HEK293 (cell line): ENCODE results near the gene TMC2.
A peak's percentile ranks its signal among the peaks of the same experiment; 100 is the strongest.
"Not testable (repeated sequence)": the region's sequence is repeated elsewhere in the genome, so short reads cannot be mapped to it uniquely, and the experiment has no call there.

Experiments used
- CTCF ChIA-PET: fragments of 350-600 bp; formaldehyde crosslinking; extraction: SDS; loops from one replicate; lab custom pipeline; 2021; ENCODE audit warnings: antibody characterized with exemption; lab: Yijun Ruan, JAX
- POLR2A ChIA-PET: fragments of 300-600 bp; formaldehyde crosslinking; extraction: SDS; loops from one replicate; lab custom pipeline; 2020; ENCODE audit warnings: antibody characterized with exemption, inconsistent platforms; lab: Yijun Ruan, JAX
- H3K27ac ChIP-seq: fragments of 200-500 bp; sonication (Bioruptor generic); 2 replicates; pipeline ENCODE4 v1.5.1; 2014; ENCODE audit warnings: low read depth, low read length, control low read depth, inconsistent platforms; ENCODE audit errors: extremely low read depth
- H3K36me3 ChIP-seq, 2 experiments: fragments of 200-500 bp in 1 of 2; sonication (Bioruptor generic) in 1 of 2; 1 replicate in 1 of 2; 2 replicates in 1 of 2; pipeline ENCODE4 v1.5.1; 2014 to 2017; ENCODE audit warnings: inconsistent platforms in 2 of 2, low read length in 2 of 2; ENCODE audit not compliant: control insufficient read depth in 2 of 2, insufficient read depth in 1 of 2
- H3K4me1 ChIP-seq: fragments of 200-500 bp; sonication (Bioruptor generic); 2 replicates; pipeline ENCODE4 v1.5.1; 2014; ENCODE audit warnings: mild to moderate bottlenecking, low read length, inconsistent platforms; ENCODE audit not compliant: control insufficient read depth, insufficient read depth
- H3K4me3 ChIP-seq: 2 replicates; pipeline ENCODE4 v1.5.1; 2011; ENCODE audit warnings: low read depth, mild to moderate bottlenecking, control low read depth, low read length, moderate library complexity
- H3K9me3 ChIP-seq: fragments of 200-500 bp; sonication (Bioruptor generic); 2 replicates; pipeline ENCODE4 v1.5.1; 2014; ENCODE audit warnings: low read depth, low read length, inconsistent platforms; ENCODE audit not compliant: control insufficient read depth, insufficient read depth
- ATF2 ChIP-seq: fragments of 450-650 bp; formaldehyde crosslinking; IDR thresholded peaks from 2 replicates; pipeline ENCODE4 v1.5.1; 2016; ENCODE audit warnings: missing biosample characterization, missing genetic modification characterization, low read depth
- BCL6B ChIP-seq: fragments of 450-650 bp; formaldehyde crosslinking; IDR thresholded peaks from 2 replicates; pipeline ENCODE4 v1.5.1; 2017; ENCODE audit warnings: missing biosample characterization, missing genetic modification characterization
- GLI4 ChIP-seq: fragments of 450-650 bp; formaldehyde crosslinking; IDR thresholded peaks from 2 replicates; pipeline ENCODE4 v1.5.1; 2016; ENCODE audit warnings: missing biosample characterization, missing genetic modification characterization
- HIC1 ChIP-seq: fragments of 450-650 bp; formaldehyde crosslinking; IDR thresholded peaks from 2 replicates; pipeline ENCODE4 v1.5.1; 2016; ENCODE audit warnings: missing biosample characterization, missing genetic modification characterization
- IKZF3 ChIP-seq: fragments of 450-650 bp; IDR thresholded peaks from 2 replicates; pipeline ENCODE4 v1.5.0; 2018; ENCODE audit warnings: missing biosample characterization, mild to moderate bottlenecking, missing genetic modification characterization, moderate library complexity
- OSR2 ChIP-seq: fragments of 450-650 bp; formaldehyde crosslinking; IDR thresholded peaks from 2 replicates; pipeline ENCODE4 v1.5.1; 2016; ENCODE audit warnings: missing biosample characterization, missing genetic modification characterization
- REST ChIP-seq: fragments of 450-650 bp; formaldehyde crosslinking; IDR thresholded peaks from 2 replicates; pipeline ENCODE4 v1.5.1; 2016; ENCODE audit warnings: missing biosample characterization, missing genetic modification characterization
- WT1 ChIP-seq: fragments of 450-650 bp; formaldehyde crosslinking; IDR thresholded peaks from 2 replicates; pipeline ENCODE4 v1.5.1; 2016; ENCODE audit warnings: missing biosample characterization, missing genetic modification characterization
- ZBTB44 ChIP-seq: fragments of 450-650 bp; IDR thresholded peaks from 2 replicates; pipeline ENCODE4 v1.5.1; 2018; ENCODE audit warnings: missing biosample characterization, mild to moderate bottlenecking, missing genetic modification characterization
- ZBTB6 ChIP-seq: fragments of 450-650 bp; formaldehyde crosslinking; IDR thresholded peaks from 2 replicates; pipeline ENCODE4 v1.5.1; 2017; ENCODE audit warnings: missing biosample characterization, missing genetic modification characterization
- ZFP41 ChIP-seq: fragments of 450-650 bp; formaldehyde crosslinking; IDR thresholded peaks from 2 replicates; pipeline ENCODE4 v1.5.1; 2016; ENCODE audit warnings: missing biosample characterization, missing genetic modification characterization, borderline replicate concordance
- ZIC2 ChIP-seq: fragments of 450-650 bp; formaldehyde crosslinking; IDR thresholded peaks from 2 replicates; pipeline ENCODE4 v1.5.1; 2016; ENCODE audit warnings: missing biosample characterization, missing genetic modification characterization
- ZNF175 ChIP-seq: fragments of 450-650 bp; formaldehyde crosslinking; IDR thresholded peaks from 2 replicates; pipeline ENCODE4 v1.5.1; 2016; ENCODE audit warnings: missing biosample characterization, missing genetic modification characterization
- ZNF335 ChIP-seq: fragments of 450-650 bp; formaldehyde crosslinking; conservative IDR thresholded peaks from 2 replicates; pipeline ENCODE4 v1.5.1; 2016; ENCODE audit warnings: missing biosample characterization, missing genetic modification characterization
- ZNF354C ChIP-seq: fragments of 450-650 bp; formaldehyde crosslinking; IDR thresholded peaks from 2 replicates; pipeline ENCODE4 v1.5.1; 2016; ENCODE audit warnings: missing biosample characterization, missing genetic modification characterization, low read depth, borderline replicate concordance
- ZNF366 ChIP-seq: fragments of 450-650 bp; formaldehyde crosslinking; conservative IDR thresholded peaks from 2 replicates; pipeline ENCODE4 v1.5.1; 2016; ENCODE audit warnings: missing biosample characterization, missing genetic modification characterization
- ZNF37A ChIP-seq: fragments of 450-650 bp; IDR thresholded peaks from 2 replicates; pipeline ENCODE4 v1.5.1; 2018; ENCODE audit warnings: missing biosample characterization, missing genetic modification characterization
- ZNF48 ChIP-seq: fragments of 450-650 bp; formaldehyde crosslinking; IDR thresholded peaks from 2 replicates; pipeline ENCODE4 v1.5.1; 2016; ENCODE audit warnings: missing biosample characterization, missing genetic modification characterization
- ZNF549 ChIP-seq: fragments of 450-650 bp; IDR thresholded peaks from 2 replicates; pipeline ENCODE4 v1.5.1; 2018; ENCODE audit warnings: missing biosample characterization, missing genetic modification characterization, mild to moderate bottlenecking, inconsistent platforms, moderate library complexity
- ZNF654 ChIP-seq: fragments of 450-650 bp; formaldehyde crosslinking; IDR thresholded peaks from 2 replicates; pipeline ENCODE4 v1.5.1; 2016; ENCODE audit warnings: low read depth, missing biosample characterization, missing genetic modification characterization
- ZNF777 ChIP-seq: fragments of 450-650 bp; formaldehyde crosslinking; IDR thresholded peaks from 2 replicates; pipeline ENCODE4 v1.5.1; 2017; ENCODE audit warnings: missing biosample characterization, missing genetic modification characterization, borderline replicate concordance
- ZSCAN5A ChIP-seq: fragments of 450-650 bp; formaldehyde crosslinking; IDR thresholded peaks from 2 replicates; pipeline ENCODE4 v1.5.1; 2016; ENCODE audit warnings: missing biosample characterization, missing genetic modification characterization

TMC2 gene

GRCh38 chr20:2524709-2525506 lies 11.5 kb upstream of the TMC2 start (continued):
- TF ChIP-seq ZBTB44 (tag by site-specific recombination) (no peak), ATF2 (tag by site-specific recombination) (no peak), ZNF549 (tag by site-specific recombination) (no peak), ZBTB6 (no peak), OSR2 (tag by site-specific recombination) (no peak), REST (tag by site-specific recombination) (no peak), ZIC2 (peak; percentile 18; the same call in 1 of the 2 replicates), ZNF354C (tag by site-specific recombination) (no peak), ZNF37A (tag by site-specific recombination) (no peak), IKZF3 (tag by site-specific recombination) (peak; percentile 72), HIC1 (tag by site-specific recombination) (no peak), ZNF654 (no peak), ZNF48 (no peak), WT1 (tag by site-specific recombination) (no peak), ZNF335 (tag by site-specific recombination) (peak; percentile 95), ZNF777 (tag by site-specific recombination) (0 out of 2 replicates have a peak, but pooled peaks have one; percentile 32), GLI4 (tag by site-specific recombination) (no peak), ZSCAN5A (no peak), ZNF366 (tag by site-specific recombination) (no peak), BCL6B (no peak), ZNF175 (tag by site-specific recombination) (no peak), ZFP41 (tag by site-specific recombination) (no peak)

GRCh38 chr20:2526218-2526583 lies 10.2 kb upstream of the TMC2 start:
- ChIA-PET CTCF (interaction anchor here (1.2 kb wide), 1 partner anchor 105 kb away, joined by 4 read pairs; no protein-coding TSS in a partner anchor), POLR2A (interaction anchor here (1.2 kb wide), 1 partner anchor 126 kb away, joined by 3 read pairs; the partner anchor contains the start of gene NOP56)
- not testable (repeated sequence) for H3K36me3 ChIP-seq, H3K27ac ChIP-seq, H3K4me1 ChIP-seq, H3K4me3 ChIP-seq, H3K9me3 ChIP-seq
